Amniotic stem cell (primary cell): ENCODE measurements around the gene IL20RA.
A peak's percentile ranks its signal among the peaks of the same experiment; 100 is the strongest.

Experiments used
- DNase-seq: peaks from one replicate; lab custom pipeline; 2025; lab: John Stamatoyannopoulos, UW

IL20RA gene

GRCh38 chr6:137045222-137045789 lies 541 bp upstream of the IL20RA start:
- no peak for DNase-seq

GRCh38 chr6:137043710-137044365 lies 927 bp downstream of the IL20RA start:
- peak; percentile 1 for DNase-seq

- no peak for DNase-seq
Observed at GRCh38 chr6:137040393-137040792, 4.4 kb downstream of the IL20RA start.

- DNase-seq = no peak
Observed at GRCh38 chr6:137039010-137039409, 5.8 kb downstream of the IL20RA start.

- no peak for DNase-seq
Observed at GRCh38 chr6:137036566-137037300, 8.0 kb downstream of the IL20RA start.

- DNase-seq = no peak
Observed at GRCh38 chr6:137033828-137034227, 10.9 kb downstream of the IL20RA start.

GRCh38 chr6:137031122-137031521 lies 13.6 kb downstream of the IL20RA start:
- DNase-seq = no peak

GRCh38 chr6:137028912-137029311 lies 15.9 kb downstream of the IL20RA start:
- no peak for DNase-seq

GRCh38 chr6:137025786-137026730 lies 18.7 kb downstream of the IL20RA start:
- DNase-seq = no peak

GRCh38 chr6:137024237-137024990 lies 20.4 kb downstream of the IL20RA start:
- DNase-seq = no peak

- no peak for DNase-seq
Observed at GRCh38 chr6:137020776-137021175, 24.0 kb downstream of the IL20RA start.

- DNase-seq = no peak
Observed at GRCh38 chr6:137019476-137020272, 25.1 kb downstream of the IL20RA start.

- no peak for DNase-seq
Observed at GRCh38 chr6:137017081-137017480, 27.7 kb downstream of the IL20RA start.

GRCh38 chr6:137016356-137016755 lies 28.4 kb downstream of the IL20RA start:
- no peak for DNase-seq

- DNase-seq = no peak
Observed at GRCh38 chr6:137015943-137016342, 28.8 kb downstream of the IL20RA start.

- no peak for DNase-seq
Observed at GRCh38 chr6:137013738-137014602, 30.8 kb downstream of the IL20RA start.

- DNase-seq = no peak
Observed at GRCh38 chr6:137013031-137013430, 31.7 kb downstream of the IL20RA start.

GRCh38 chr6:137011406-137011805 lies 33.4 kb downstream of the IL20RA start:
- no peak for DNase-seq

GRCh38 chr6:137010128-137010718 lies 34.5 kb downstream of the IL20RA start:
- no peak for DNase-seq
